Ishikawa (cell line): ENCODE data around the gene ZNF219.

Source experiments
- CEBPB ChIP-seq: IDR thresholded peaks from 2 replicates; pipeline ENCODE4 v1.6.1; 2012
- CREB1 ChIP-seq: IDR thresholded peaks from 2 replicates; pipeline ENCODE4 v1.6.1; 2012; ENCODE audit warnings: low read depth
- EGR1 ChIP-seq: IDR thresholded peaks from 2 replicates; pipeline ENCODE4 v1.6.1; 2012
- EP300 ChIP-seq: IDR thresholded peaks from 2 replicates; pipeline ENCODE4 v1.6.1; 2012; ENCODE audit warnings: borderline replicate concordance
- FOXM1 ChIP-seq: IDR thresholded peaks from 2 replicates; pipeline ENCODE4 v1.6.1; 2012; ENCODE audit warnings: low read depth, borderline replicate concordance
- NFIC ChIP-seq: IDR thresholded peaks from 2 replicates; pipeline ENCODE4 v1.6.1; 2012
- RAD21 ChIP-seq: IDR thresholded peaks from 2 replicates; pipeline ENCODE4 v1.6.1; 2012; ENCODE audit warnings: low read depth
- TAF1 ChIP-seq: IDR thresholded peaks from 2 replicates; pipeline ENCODE4 v1.6.1; 2012; ENCODE audit warnings: low read depth, mild to moderate bottlenecking
- TCF12 ChIP-seq: IDR thresholded peaks from 2 replicates; pipeline ENCODE4 v1.6.1; 2012; ENCODE audit warnings: low read depth
- TEAD4 ChIP-seq: IDR thresholded peaks from 2 replicates; pipeline ENCODE4 v1.6.1; 2012
- YY1 ChIP-seq: IDR thresholded peaks from 2 replicates; pipeline ENCODE4 v1.6.1; 2012; ENCODE audit warnings: low read depth
- ZBTB7A ChIP-seq: IDR thresholded peaks from 2 replicates; pipeline ENCODE4 v1.6.1; 2012; ENCODE audit warnings: low read depth
- TF ChIP-seq, protein P1 (sequence below): IDR thresholded peaks from 2 replicates; pipeline ENCODE4 v1.6.1; 2012
- TF ChIP-seq, protein P2 (sequence below): IDR thresholded peaks from 2 replicates; pipeline ENCODE4 v1.6.1; 2012
- TF ChIP-seq, protein P3 (sequence below): IDR thresholded peaks from 2 replicates; pipeline ENCODE4 v1.6.1; 2012; ENCODE audit warnings: low read depth, mild to moderate bottlenecking

Gene ZNF219

DNA sequence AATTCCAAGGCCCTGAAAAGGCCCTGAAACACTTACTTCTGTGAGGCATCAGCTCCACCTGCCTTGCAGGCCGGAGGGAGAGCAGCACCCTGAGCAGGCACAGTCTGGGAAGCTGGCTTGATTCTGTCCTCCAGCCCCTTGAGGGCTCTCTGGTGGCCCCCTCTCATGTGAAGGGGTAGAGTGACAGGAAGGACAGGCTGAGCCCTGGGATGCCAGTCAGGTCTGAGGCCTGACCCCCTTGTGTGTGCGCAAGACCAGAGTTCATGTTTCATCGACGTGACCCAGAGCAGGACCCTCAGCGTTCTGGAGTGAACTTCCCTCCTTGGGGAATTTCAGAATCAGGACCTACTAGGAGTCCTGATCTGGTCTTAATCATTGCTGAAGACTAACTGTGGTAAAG, 39.6 kb downstream of the ZNF219 start:
- TF ChIP-seq, protein P1, sequence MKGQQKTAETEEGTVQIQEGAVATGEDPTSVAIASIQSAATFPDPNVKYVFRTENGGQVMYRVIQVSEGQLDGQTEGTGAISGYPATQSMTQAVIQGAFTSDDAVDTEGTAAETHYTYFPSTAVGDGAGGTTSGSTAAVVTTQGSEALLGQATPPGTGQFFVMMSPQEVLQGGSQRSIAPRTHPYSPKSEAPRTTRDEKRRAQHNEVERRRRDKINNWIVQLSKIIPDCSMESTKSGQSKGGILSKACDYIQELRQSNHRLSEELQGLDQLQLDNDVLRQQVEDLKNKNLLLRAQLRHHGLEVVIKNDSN, result no peak
- TF ChIP-seq TAF1 (no peak), TEAD4 (no peak), CEBPB (no peak), FOXM1 (no peak), CREB1 (no peak), EGR1 (no peak)
- TF ChIP-seq, protein P2, sequence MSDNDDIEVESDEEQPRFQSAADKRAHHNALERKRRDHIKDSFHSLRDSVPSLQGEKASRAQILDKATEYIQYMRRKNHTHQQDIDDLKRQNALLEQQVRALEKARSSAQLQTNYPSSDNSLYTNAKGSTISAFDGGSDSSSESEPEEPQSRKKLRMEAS, result no peak

DNA sequence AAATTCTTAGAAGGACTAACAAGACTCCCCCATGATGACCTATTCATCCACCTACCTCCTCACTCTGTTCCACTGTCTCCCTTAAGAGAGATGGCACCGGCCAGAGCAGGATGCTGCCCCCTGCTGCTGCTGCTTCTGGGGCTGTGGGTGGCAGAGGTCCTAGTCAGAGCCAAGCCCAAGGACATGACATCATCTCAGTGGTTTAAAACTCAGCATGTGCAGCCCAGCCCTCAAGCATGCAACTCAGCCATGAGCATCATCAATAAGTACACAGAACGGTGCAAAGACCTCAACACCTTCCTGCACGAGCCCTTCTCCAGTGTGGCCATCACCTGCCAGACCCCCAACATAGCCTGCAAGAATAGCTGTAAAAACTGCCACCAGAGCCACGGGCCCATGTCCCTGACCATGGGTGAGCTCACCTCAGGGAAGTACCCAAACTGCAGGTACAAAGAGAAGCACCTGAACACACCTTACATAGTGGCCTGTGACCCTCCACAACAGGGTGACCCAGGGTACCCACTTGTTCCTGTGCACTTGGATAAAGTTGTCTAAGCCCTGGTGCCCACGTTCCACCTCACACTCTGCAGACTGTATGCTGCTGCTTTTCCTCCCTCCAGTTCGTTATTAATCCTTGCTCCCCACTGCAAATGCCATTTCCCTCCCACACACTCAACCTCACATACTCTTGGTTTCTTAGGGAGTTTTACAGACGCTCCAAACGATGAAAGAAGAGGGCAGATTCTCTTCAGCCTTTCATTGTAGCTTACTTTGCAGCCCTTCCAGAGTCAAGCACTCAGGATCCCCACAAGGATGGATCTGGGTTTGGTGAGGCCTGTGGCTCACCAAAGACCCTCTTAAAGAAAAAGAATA, 40.4 kb downstream of the ZNF219 start, which contains the start of gene RNASE8:
RNASE8 (plus strand) TSS at position 20 of the 873 bp plus-strand sequence; CDS start at position 91, 71 bp downstream.
- TF ChIP-seq CREB1 (no peak), EP300 (no peak), ZBTB7A (no peak), RAD21 (no peak)

DNA sequence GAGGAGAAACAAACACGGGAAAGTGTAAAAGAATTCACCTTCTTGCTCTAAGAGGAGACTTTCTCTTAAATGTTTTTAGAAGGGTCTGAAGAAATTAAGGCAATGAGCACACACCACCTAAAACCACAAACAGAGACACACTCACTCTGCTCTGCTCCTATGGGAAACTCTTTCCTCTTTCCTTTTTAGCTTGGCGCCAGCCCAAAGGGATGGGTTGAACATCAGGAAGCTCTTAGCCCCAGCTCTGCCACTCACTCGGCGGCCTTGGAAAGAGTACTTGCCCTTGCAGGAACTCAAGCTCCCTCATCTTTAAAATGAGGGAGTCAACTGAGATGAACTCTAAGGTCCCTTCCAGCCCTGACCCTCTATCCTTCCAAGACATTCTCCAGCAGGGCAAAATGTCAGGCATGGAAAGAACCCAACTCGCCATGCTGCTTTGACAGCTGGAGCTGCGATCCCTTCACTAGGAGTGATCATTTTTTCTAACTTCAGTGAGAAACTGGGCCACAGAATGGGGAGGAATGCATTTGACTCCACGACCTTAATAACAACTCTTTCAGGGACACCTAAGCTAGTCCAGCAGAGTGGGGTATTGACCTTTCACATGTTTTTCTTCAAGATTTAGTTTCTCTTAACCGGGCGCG, 41.8 kb downstream of the ZNF219 start:
- TF ChIP-seq, protein P3, sequence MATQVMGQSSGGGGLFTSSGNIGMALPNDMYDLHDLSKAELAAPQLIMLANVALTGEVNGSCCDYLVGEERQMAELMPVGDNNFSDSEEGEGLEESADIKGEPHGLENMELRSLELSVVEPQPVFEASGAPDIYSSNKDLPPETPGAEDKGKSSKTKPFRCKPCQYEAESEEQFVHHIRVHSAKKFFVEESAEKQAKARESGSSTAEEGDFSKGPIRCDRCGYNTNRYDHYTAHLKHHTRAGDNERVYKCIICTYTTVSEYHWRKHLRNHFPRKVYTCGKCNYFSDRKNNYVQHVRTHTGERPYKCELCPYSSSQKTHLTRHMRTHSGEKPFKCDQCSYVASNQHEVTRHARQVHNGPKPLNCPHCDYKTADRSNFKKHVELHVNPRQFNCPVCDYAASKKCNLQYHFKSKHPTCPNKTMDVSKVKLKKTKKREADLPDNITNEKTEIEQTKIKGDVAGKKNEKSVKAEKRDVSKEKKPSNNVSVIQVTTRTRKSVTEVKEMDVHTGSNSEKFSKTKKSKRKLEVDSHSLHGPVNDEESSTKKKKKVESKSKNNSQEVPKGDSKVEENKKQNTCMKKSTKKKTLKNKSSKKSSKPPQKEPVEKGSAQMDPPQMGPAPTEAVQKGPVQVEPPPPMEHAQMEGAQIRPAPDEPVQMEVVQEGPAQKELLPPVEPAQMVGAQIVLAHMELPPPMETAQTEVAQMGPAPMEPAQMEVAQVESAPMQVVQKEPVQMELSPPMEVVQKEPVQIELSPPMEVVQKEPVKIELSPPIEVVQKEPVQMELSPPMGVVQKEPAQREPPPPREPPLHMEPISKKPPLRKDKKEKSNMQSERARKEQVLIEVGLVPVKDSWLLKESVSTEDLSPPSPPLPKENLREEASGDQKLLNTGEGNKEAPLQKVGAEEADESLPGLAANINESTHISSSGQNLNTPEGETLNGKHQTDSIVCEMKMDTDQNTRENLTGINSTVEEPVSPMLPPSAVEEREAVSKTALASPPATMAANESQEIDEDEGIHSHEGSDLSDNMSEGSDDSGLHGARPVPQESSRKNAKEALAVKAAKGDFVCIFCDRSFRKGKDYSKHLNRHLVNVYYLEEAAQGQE, result no peak
- TF ChIP-seq ZBTB7A, result no peak
- TF ChIP-seq CREB1, result no peak
- TF ChIP-seq, protein P1, result no peak
- no peak for TF ChIP-seq FOXM1
- no peak for TF ChIP-seq EP300
- TF ChIP-seq CEBPB, result no peak
- TF ChIP-seq TEAD4, result no peak
- no peak for TF ChIP-seq TAF1
- no peak for TF ChIP-seq TCF12
- TF ChIP-seq, protein P2, result no peak
- no peak for TF ChIP-seq NFIC

- no peak for TF ChIP-seq EGR1
- TF ChIP-seq YY1, result no peak
- no peak for TF ChIP-seq EP300
- TF ChIP-seq, protein P1, result no peak
- TF ChIP-seq, protein P2, result no peak
- TF ChIP-seq, protein P3, result no peak
- TF ChIP-seq ZBTB7A, result no peak
- no peak for TF ChIP-seq CREB1
- no peak for TF ChIP-seq RAD21
- TF ChIP-seq TCF12, result no peak
- no peak for TF ChIP-seq TAF1
- TF ChIP-seq FOXM1, result no peak
- TF ChIP-seq NFIC, result no peak
- no peak for TF ChIP-seq CEBPB
- no peak for TF ChIP-seq TEAD4
Observed at GRCh38 chr14:21055432-21056117, 42.9 kb downstream of the ZNF219 start.
